ENCODE data around the gene IRGC. TPM values are rescaled to one million over a fixed set of nuclear protein-coding genes. Genes with fewer than 3 reads are reported as not detected.
"Not testable (repeated sequence)": the region's sequence is repeated elsewhere in the genome, so short reads cannot be mapped to it uniquely, and the experiment has no call there.

Gene IRGC
- total RNA-seq, 2 experiments from 2014 or later: not detected

DNA sequence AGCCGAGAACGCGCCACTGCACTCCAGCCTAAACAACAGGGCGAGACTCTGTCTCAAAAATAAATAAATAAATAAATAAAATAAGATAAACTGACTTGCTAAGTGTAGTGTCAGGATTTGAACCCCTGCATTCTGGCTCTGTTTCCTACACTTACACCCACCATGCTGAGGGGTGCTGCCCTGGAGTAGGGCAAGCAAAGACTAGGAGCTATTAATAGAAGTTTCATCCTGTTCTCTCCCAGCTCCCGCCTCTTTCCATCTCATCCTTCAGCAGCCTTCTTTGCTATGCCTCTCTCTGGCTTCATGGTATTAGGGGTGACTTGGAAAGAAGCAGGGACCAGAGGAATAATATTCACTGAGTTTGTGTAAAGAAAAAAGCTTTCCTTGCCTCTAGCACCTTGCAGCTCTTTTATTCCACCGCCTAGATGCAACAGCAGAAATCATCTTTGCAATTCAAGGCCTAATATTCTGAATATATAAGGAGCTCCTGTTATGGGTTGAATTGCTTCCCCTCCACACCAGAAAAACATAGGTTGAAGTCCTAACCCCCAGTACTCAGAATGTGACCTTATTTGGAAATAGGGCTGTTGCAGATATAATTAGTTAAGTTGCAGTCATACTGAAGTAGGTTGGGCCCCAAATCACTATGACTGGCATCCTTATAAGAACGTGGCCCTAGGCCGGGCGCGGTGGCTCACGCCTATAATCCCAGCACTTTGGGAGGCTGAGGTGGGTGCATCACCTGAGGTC, 37.2 kb upstream of the IRGC start:
- no peaks in the 10 kb centered on the region for H3K27me3 Mint-ChIP-seq (ENCODE audit: low read depth)
- H3K4me3 Mint-ChIP-seq: no peak overlapping the region
- no peak overlapping the region for H3K27ac Mint-ChIP-seq
- no peaks in the 10 kb centered on the region for H3K9me3 Mint-ChIP-seq (ENCODE audit: insufficient read depth)
- no peaks in the 10 kb centered on the region for H3K36me3 Mint-ChIP-seq (ENCODE audit: low read depth)
- peaks cover 19% of the 10 kb centered on the region for H3K4me1 Mint-ChIP-seq (ENCODE audit: low read depth)
- ChIA-PET CTCF (interaction anchor here (1.2 to 2.0 kb wide), 2 partner anchors 10 to 67 kb away, joined by 4 to 6 read pairs; no protein-coding TSS in a partner anchor), POLR2A (interaction anchor here (0.7 to 1.0 kb wide), 2 partner anchors 75 to 1192 kb away, joined by 3 read pairs; no protein-coding TSS in a partner anchor)
- DNase-seq (no peak), ATAC-seq (no peak)

DNA sequence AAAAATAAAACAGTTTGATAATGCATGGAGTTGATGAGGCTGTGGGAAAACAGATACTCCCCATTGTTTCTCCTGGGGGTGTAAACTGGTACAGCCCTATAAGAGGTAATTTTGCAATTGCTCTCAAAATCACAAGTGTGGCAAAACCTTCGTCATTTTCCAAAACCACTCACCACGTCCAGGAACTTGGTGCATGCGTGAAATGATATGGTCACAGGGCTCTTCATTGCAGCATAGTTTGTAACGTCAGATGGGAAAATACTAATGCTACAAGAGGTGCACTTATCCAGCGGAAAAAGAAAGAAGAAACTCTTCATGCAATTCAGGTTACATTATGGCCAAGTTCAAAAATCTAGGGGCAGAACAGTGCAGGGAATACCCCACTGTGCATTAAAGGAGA, 34.1 kb upstream of the IRGC start:
- DNase-seq (no peak), ATAC-seq (no peak)
- CTCF ChIA-PET: no interaction called here
- Mint-ChIP-seq H3K27ac (no peak overlapping the region), H3K9me3 (ENCODE audit: insufficient read depth) (no peaks in the 10 kb centered on the region), H3K27me3 (ENCODE audit: low read depth) (no peaks in the 10 kb centered on the region), H3K4me1 (ENCODE audit: low read depth) (no peaks in the 10 kb centered on the region), H3K36me3 (ENCODE audit: low read depth) (no peaks in the 10 kb centered on the region), H3K4me3 (no peak overlapping the region)
- POLR2A ChIA-PET: no interaction called here

- H3K4me3 Mint-ChIP-seq; H3K9me3 Mint-ChIP-seq (ENCODE audit: insufficient read depth); H3K4me1 Mint-ChIP-seq (ENCODE audit: low read depth); H3K27me3 Mint-ChIP-seq (ENCODE audit: low read depth); H3K27ac Mint-ChIP-seq; CTCF ChIA-PET; POLR2A ChIA-PET; DNase-seq; H3K36me3 Mint-ChIP-seq (ENCODE audit: low read depth); ATAC-seq: not testable (repeated sequence)
Observed at GRCh38 chr19:43682269-43682668, 33.6 kb upstream of the IRGC start.

GRCh38 chr19:43682824-43683661, 32.8 kb upstream of the IRGC start:
- no peak overlapping the region for H3K4me3 Mint-ChIP-seq
- no peaks in the 10 kb centered on the region for H3K36me3 Mint-ChIP-seq (ENCODE audit: low read depth)
- POLR2A ChIA-PET: no interaction called here
- CTCF ChIA-PET: no interaction called here
- DNase-seq (no peak), ATAC-seq (no peak)
- H3K4me1 Mint-ChIP-seq (ENCODE audit: low read depth): no peaks in the 10 kb centered on the region
- H3K9me3 Mint-ChIP-seq (ENCODE audit: insufficient read depth): no peaks in the 10 kb centered on the region
- peaks cover 3% of the 10 kb centered on the region for H3K27me3 Mint-ChIP-seq (ENCODE audit: low read depth)
- H3K27ac Mint-ChIP-seq: no peak overlapping the region

GRCh38 chr19:43683905-43684304, 32.0 kb upstream of the IRGC start:
- Mint-ChIP-seq H3K27ac (no peak overlapping the region), H3K27me3 (ENCODE audit: low read depth) (peaks cover 3% of the 10 kb centered on the region), H3K4me1 (ENCODE audit: low read depth) (no peaks in the 10 kb centered on the region), H3K4me3 (no peak overlapping the region), H3K36me3 (ENCODE audit: low read depth) (no peaks in the 10 kb centered on the region), H3K9me3 (ENCODE audit: insufficient read depth) (no peaks in the 10 kb centered on the region)
- CTCF ChIA-PET: no interaction called here
- POLR2A ChIA-PET: no interaction called here
- DNase-seq: no peak
- ATAC-seq: no peak

- ATAC-seq (no peak), DNase-seq (no peak)
- no peak overlapping the region for H3K4me3 Mint-ChIP-seq
- CTCF ChIA-PET: no interaction called here
- no peaks in the 10 kb centered on the region for H3K36me3 Mint-ChIP-seq (ENCODE audit: low read depth)
- no peak overlapping the region for H3K27ac Mint-ChIP-seq
- peaks cover 3% of the 10 kb centered on the region for H3K27me3 Mint-ChIP-seq (ENCODE audit: low read depth)
- no peaks in the 10 kb centered on the region for H3K9me3 Mint-ChIP-seq (ENCODE audit: insufficient read depth)
- POLR2A ChIA-PET: no interaction called here
- H3K4me1 Mint-ChIP-seq (ENCODE audit: low read depth): no peaks in the 10 kb centered on the region
Observed at GRCh38 chr19:43684326-43684725, 31.6 kb upstream of the IRGC start.

DNA sequence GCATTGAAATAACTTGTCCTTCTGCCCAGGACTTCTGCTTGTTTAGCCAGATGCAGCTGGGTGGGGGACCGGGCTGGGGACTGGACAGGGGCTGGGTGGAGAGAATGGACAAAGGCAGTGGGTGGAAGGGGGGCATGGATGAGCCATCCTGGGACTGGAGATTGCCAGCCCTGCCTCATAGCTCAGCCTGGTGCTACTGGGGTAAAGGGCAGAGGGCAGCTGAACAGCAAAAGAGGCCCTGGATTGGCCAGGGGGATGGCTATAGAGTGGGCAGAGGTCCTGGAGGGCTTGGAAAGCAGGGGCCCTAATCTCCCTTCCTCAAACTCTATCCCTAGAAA, 28.2 kb upstream of the IRGC start:
- Mint-ChIP-seq H3K36me3 (ENCODE audit: low read depth) (peaks cover 2% of the 10 kb centered on the region), H3K27me3 (ENCODE audit: low read depth) (peaks cover 7% of the 10 kb centered on the region), H3K27ac (no peak overlapping the region), H3K4me1 (ENCODE audit: low read depth) (no peaks in the 10 kb centered on the region), H3K9me3 (ENCODE audit: insufficient read depth) (peaks cover 17% of the 10 kb centered on the region), H3K4me3 (no peak overlapping the region)
- ChIA-PET CTCF (interaction anchor here (2.9 kb wide), 1 partner anchor 19 kb away, joined by 14 read pairs; no protein-coding TSS in a partner anchor), POLR2A (no interaction called here)
- DNase-seq (no peak), ATAC-seq (no peak)

DNA sequence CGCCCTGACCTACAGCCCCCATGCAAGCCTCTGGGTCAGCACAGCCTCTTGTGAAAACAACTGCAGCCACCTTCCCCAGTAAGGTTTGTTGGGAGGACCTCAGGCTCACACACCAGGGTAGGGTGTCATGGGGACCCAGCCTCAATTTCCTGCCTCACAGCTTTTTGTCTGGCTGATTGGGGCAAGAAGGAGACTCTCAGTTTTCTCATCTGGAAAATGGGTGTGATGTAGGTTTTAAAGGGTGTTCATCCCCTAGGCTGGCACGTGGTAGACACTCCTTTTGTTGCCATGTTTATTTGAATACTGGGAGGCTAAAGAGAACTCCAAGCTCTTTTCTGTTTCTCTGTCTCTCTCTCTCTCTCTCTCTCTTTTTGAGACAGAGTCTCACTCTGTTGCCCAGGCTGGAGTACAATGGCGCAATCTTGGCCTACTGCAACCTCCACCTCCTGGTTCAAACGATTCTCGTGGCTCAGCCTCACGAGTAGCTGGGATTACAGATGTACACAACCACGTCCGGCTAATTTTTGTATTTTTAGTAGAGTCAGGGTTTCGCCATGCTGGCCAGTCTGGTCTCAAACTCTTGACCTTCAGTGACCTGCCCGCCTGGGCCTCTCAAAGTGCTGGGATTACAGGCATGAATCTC, 27.7 kb upstream of the IRGC start:
- Mint-ChIP-seq H3K9me3 (ENCODE audit: insufficient read depth) (peaks cover 17% of the 10 kb centered on the region), H3K4me1 (ENCODE audit: low read depth) (no peaks in the 10 kb centered on the region), H3K27me3 (ENCODE audit: low read depth) (peaks cover 11% of the 10 kb centered on the region), H3K4me3 (no peak overlapping the region), H3K36me3 (ENCODE audit: low read depth) (peaks cover 2% of the 10 kb centered on the region), H3K27ac (no peak overlapping the region)
- CTCF ChIA-PET: interaction anchor here (2.9 kb wide), 1 partner anchor 19 kb away, joined by 14 read pairs; no protein-coding TSS in a partner anchor
- ATAC-seq (no peak), DNase-seq (no peak)
- POLR2A ChIA-PET: no interaction called here

DNA sequence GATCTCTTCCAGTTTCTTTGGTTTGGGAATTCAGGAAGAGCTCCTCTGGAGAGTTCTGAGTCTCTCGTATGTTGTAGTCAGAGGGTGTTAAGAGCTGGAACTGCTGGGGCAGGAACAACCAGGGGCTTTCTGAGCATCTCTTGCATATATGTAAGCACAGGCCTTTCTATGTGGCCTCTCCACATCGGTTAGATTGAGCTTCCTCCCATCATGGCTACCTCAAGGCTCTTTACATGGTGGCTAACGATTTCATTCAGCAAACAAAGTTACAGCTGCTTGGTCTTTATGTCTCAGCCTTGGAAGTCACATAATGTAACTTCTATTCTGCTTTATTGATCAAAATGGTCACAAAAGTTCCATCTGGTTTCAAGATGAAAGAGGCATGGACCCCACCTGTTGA, 25.4 kb upstream of the IRGC start:
- H3K27ac Mint-ChIP-seq: no peak overlapping the region
- peaks cover 20% of the 10 kb centered on the region for H3K27me3 Mint-ChIP-seq (ENCODE audit: low read depth)
- H3K9me3 Mint-ChIP-seq (ENCODE audit: insufficient read depth): peaks cover 17% of the 10 kb centered on the region
- H3K36me3 Mint-ChIP-seq (ENCODE audit: low read depth): peaks cover 2% of the 10 kb centered on the region
- ChIA-PET POLR2A (no interaction called here), CTCF (no interaction called here)
- no peaks in the 10 kb centered on the region for H3K4me1 Mint-ChIP-seq (ENCODE audit: low read depth)
- no peak overlapping the region for H3K4me3 Mint-ChIP-seq
- ATAC-seq (no peak), DNase-seq (no peak)

GRCh38 chr19:43690890-43691289, 25.0 kb upstream of the IRGC start:
- H3K4me1 Mint-ChIP-seq (ENCODE audit: low read depth): no peaks in the 10 kb centered on the region
- H3K27me3 Mint-ChIP-seq (ENCODE audit: low read depth): peaks cover 20% of the 10 kb centered on the region
- H3K4me3 Mint-ChIP-seq: no peak overlapping the region
- ChIA-PET CTCF (no interaction called here), POLR2A (no interaction called here)
- H3K36me3 Mint-ChIP-seq (ENCODE audit: low read depth): peaks cover 2% of the 10 kb centered on the region
- H3K9me3 Mint-ChIP-seq (ENCODE audit: insufficient read depth): peaks cover 17% of the 10 kb centered on the region
- H3K27ac Mint-ChIP-seq: no peak overlapping the region
- no peak for DNase-seq
- ATAC-seq: no peak

DNA sequence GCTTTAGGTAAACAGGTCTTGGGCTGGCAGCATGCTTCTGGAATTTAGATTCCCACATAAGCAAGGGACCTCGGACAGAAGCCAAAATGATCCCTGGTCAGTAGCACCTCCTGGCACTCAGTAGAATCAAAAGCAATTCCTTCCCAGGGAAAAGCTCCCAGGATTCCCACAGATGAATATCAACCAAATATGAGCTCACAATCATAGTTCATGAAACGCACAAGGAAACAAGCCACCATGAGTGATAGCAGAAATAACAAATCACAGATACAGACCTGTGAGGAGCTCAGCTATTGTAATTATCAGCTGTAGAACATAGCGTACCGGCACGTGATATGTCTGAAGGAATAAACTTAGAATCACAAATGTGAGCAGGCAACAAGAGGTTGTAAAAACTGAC, 24.1 kb upstream of the IRGC start:
- H3K36me3 Mint-ChIP-seq (ENCODE audit: low read depth): peaks cover 2% of the 10 kb centered on the region
- ATAC-seq: no peak
- peaks cover 24% of the 10 kb centered on the region for H3K9me3 Mint-ChIP-seq (ENCODE audit: insufficient read depth)
- no peak overlapping the region for H3K27ac Mint-ChIP-seq
- peaks cover 21% of the 10 kb centered on the region for H3K27me3 Mint-ChIP-seq (ENCODE audit: low read depth)
- CTCF ChIA-PET: no interaction called here
- no peak for DNase-seq
- no peak overlapping the region for H3K4me3 Mint-ChIP-seq
- H3K4me1 Mint-ChIP-seq (ENCODE audit: low read depth): no peaks in the 10 kb centered on the region
- POLR2A ChIA-PET: no interaction called here

DNA sequence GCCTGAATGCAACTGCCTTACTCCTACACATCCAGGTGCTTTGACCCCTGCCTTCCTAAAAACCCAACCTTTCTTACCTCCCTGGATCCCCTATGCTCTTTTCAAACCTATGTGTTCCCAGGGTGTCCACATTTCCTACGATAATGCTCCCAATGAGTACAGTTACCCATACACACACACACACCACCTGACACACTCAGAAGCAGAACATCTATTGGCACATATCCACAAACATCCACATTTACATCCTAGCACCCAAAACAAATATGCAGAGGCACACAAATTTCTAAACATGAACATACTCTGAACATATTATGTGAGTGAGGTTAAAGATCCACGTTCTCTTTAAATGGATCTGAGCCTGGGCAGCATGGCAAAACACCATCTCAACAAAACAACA, 23.5 kb upstream of the IRGC start:
- H3K4me1 Mint-ChIP-seq (ENCODE audit: low read depth): no peaks in the 10 kb centered on the region
- DNase-seq (no peak), ATAC-seq (no peak)
- CTCF ChIA-PET: no interaction called here
- H3K9me3 Mint-ChIP-seq (ENCODE audit: insufficient read depth): peaks cover 24% of the 10 kb centered on the region
- POLR2A ChIA-PET: interaction anchor here (0.6 kb wide), 1 partner anchor 11 kb away, joined by 3 read pairs; no protein-coding TSS in a partner anchor
- no peak overlapping the region for H3K4me3 Mint-ChIP-seq
- no peak overlapping the region for H3K27ac Mint-ChIP-seq
- peaks cover 20% of the 10 kb centered on the region for H3K27me3 Mint-ChIP-seq (ENCODE audit: low read depth)
- H3K36me3 Mint-ChIP-seq (ENCODE audit: low read depth): peaks cover 2% of the 10 kb centered on the region
